Measurements from ENCODE around the gene CITED4. TPM values are rescaled to one million over a fixed set of nuclear protein-coding genes. Genes with fewer than 3 reads are reported as not detected.

The CITED4 gene
- total RNA-seq, 4 donors from 2014 or later = 7.6 to 30.1 (median 16.5) TPM

- H3K27ac ChIP-seq = no peak overlapping the region
- intact Hi-C loops (cut with DNase I; ENCODE audit: low total_unique reads) = no loop called here
- TF ChIP-seq CTCF (IDR thresholded peaks at IDR 0.05) = no peak
- TF ChIP-seq EP300 (IDR thresholded peaks at IDR 0.05; ENCODE audit: low read depth) = no peak
- no peak for TF ChIP-seq POLR2A (IDR thresholded peaks at IDR 0.05)
- TF ChIP-seq POLR2AphosphoS5 (IDR thresholded peaks at IDR 0.05) = no peak
- in situ Hi-C loops (cut with MboI; ENCODE audit: low pct_ligation_motif_present in 1 of 4, low pct_unique_long_range_greater_than_20kb in 1 of 4, low sequenced_read_pairs in 3 of 4) = loop anchor here in 1 of 4 donors (25.0 kb wide), 1 partner anchor 222 kb away; no protein-coding TSS in a partner anchor
- H3K36me3 ChIP-seq = no peaks in the 10 kb centered on the region
- H3K9me3 ChIP-seq = no peaks in the 10 kb centered on the region
- DNase-seq = no peak
- 86% methylated on average over 1 of the region's 1 CpG; no CpG with 5 or more reads in 1 of the 2 donors for WGBS, 2 donors (ENCODE audit: low coverage in 1 of 2)
- no peaks in the 10 kb centered on the region for H3K27me3 ChIP-seq
- H3K4me3 ChIP-seq = no peak overlapping the region
- no peaks in the 10 kb centered on the region for H3K4me1 ChIP-seq
Observed at GRCh38 chr1:40833979-40834378, 28.2 kb downstream of the CITED4 start.

GRCh38 chr1:40831001-40831732, 31.0 kb downstream of the CITED4 start:
- H3K9me3 ChIP-seq = no peaks in the 10 kb centered on the region
- H3K27ac ChIP-seq = no peak overlapping the region
- intact Hi-C loops (cut with DNase I; ENCODE audit: low total_unique reads) (no loop called here), in situ Hi-C loops (cut with MboI; ENCODE audit: low pct_ligation_motif_present in 1 of 4, low pct_unique_long_range_greater_than_20kb in 1 of 4, low sequenced_read_pairs in 3 of 4) (loop anchor here in 1 of 4 donors (25.0 kb wide), 1 partner anchor 219 kb away; no protein-coding TSS in a partner anchor)
- 88 to 100% methylated on average over 2 to 22 of the region's 22 CpGs for WGBS, 2 donors (ENCODE audit: low coverage in 1 of 2)
- no peak for DNase-seq
- H3K4me1 ChIP-seq = no peaks in the 10 kb centered on the region
- no peaks in the 10 kb centered on the region for H3K27me3 ChIP-seq
- no peak overlapping the region for H3K4me3 ChIP-seq
- no peak for TF ChIP-seq CTCF (IDR thresholded peaks at IDR 0.05)
- no peak for TF ChIP-seq POLR2A (IDR thresholded peaks at IDR 0.05)
- no peak for TF ChIP-seq POLR2AphosphoS5 (IDR thresholded peaks at IDR 0.05)
- no peak for TF ChIP-seq EP300 (IDR thresholded peaks at IDR 0.05; ENCODE audit: low read depth)
- H3K36me3 ChIP-seq = no peaks in the 10 kb centered on the region

- WGBS, 2 donors (ENCODE audit: low coverage in 1 of 2) = 79 to 85% methylated on average over 2 to 13 of the region's 13 CpGs
- intact Hi-C loops (cut with DNase I; ENCODE audit: low total_unique reads) = no loop called here
- H3K4me3 ChIP-seq = no peak overlapping the region
- no peaks in the 10 kb centered on the region for H3K36me3 ChIP-seq
- TF ChIP-seq POLR2A (IDR thresholded peaks at IDR 0.05) = no peak
- no peak for TF ChIP-seq POLR2AphosphoS5 (IDR thresholded peaks at IDR 0.05)
- TF ChIP-seq EP300 (IDR thresholded peaks at IDR 0.05; ENCODE audit: low read depth) = no peak
- no peak for TF ChIP-seq CTCF (IDR thresholded peaks at IDR 0.05)
- H3K27ac ChIP-seq = no peak overlapping the region
- H3K27me3 ChIP-seq = no peaks in the 10 kb centered on the region
- no peaks in the 10 kb centered on the region for H3K4me1 ChIP-seq
- no peaks in the 10 kb centered on the region for H3K9me3 ChIP-seq
- in situ Hi-C loops (cut with MboI; ENCODE audit: low pct_ligation_motif_present in 1 of 4, low pct_unique_long_range_greater_than_20kb in 1 of 4, low sequenced_read_pairs in 3 of 4) = loop anchor here in 1 of 4 donors (25.0 kb wide), 1 partner anchor 218 kb away; no protein-coding TSS in a partner anchor
- no peak for DNase-seq
Observed at GRCh38 chr1:40830419-40830943, 31.7 kb downstream of the CITED4 start.

- Histone ChIP-seq H3K27ac (no peak overlapping the region), H3K4me1 (peaks cover 0 to 1% (median 0%) of the 10 kb centered on the region in 4 donors), H3K4me3 (no peak overlapping the region), H3K9me3 (no peaks in the 10 kb centered on the region), H3K36me3 (no peaks in the 10 kb centered on the region), H3K27me3 (no peaks in the 10 kb centered on the region)
- DNase-seq = no peak
- intact Hi-C loops (cut with DNase I; ENCODE audit: low total_unique reads) (no loop called here), in situ Hi-C loops (cut with MboI; ENCODE audit: low pct_ligation_motif_present in 1 of 4, low pct_unique_long_range_greater_than_20kb in 1 of 4, low sequenced_read_pairs in 3 of 4) (loop anchor here in 1 of 4 donors (25.0 kb wide), 1 partner anchor 217 kb away; no protein-coding TSS in a partner anchor)
- no peak for TF ChIP-seq POLR2A (IDR thresholded peaks at IDR 0.05)
- no peak for TF ChIP-seq POLR2AphosphoS5 (IDR thresholded peaks at IDR 0.05)
- no peak for TF ChIP-seq CTCF (IDR thresholded peaks at IDR 0.05)
- no peak for TF ChIP-seq EP300 (IDR thresholded peaks at IDR 0.05; ENCODE audit: low read depth)
- 63 to 88% methylated on average over 4 to 13 of the region's 14 CpGs for WGBS, 2 donors (ENCODE audit: low coverage in 1 of 2)
Observed at GRCh38 chr1:40829631-40830245, 32.4 kb downstream of the CITED4 start.

All from transverse colon (tissue), 4 donors.